ENCODE data around the gene CFAP74. TPM values are rescaled to one million over a fixed set of nuclear protein-coding genes. Genes with fewer than 3 reads are reported as not detected.

Gene CFAP74
- total and polyA plus RNA-seq, 9 of the 15 experiments (the other 6 are each of a cell fraction or from before 2014, with no cell fraction given), result 0.03 to 0.15 (median 0.05) TPM; not detected in 6

- TF ChIP-seq MYNN (IDR thresholded peaks at IDR 0.05) (no peak), MYNN (CRISPR knock-in tag; IDR thresholded peaks at IDR 0.05) (no peak), CHD2 (IDR thresholded peaks at IDR 0.05; ENCODE audit: low read depth, low read length) (peak; percentile 15; the same call in 1 of the 2 replicates), ZNF146 (CRISPR knock-in tag; IDR thresholded peaks at IDR 0.05; ENCODE audit: unreplicated experiment) (no peak), HSF4 (CRISPR knock-in tag; IDR thresholded peaks at IDR 0.05; ENCODE audit: borderline replicate concordance) (no peak), TOE1 (IDR thresholded peaks at IDR 0.05; ENCODE audit: borderline replicate concordance) (no peak), TOE1 (CRISPR knock-in tag; IDR thresholded peaks at IDR 0.05; ENCODE audit: borderline replicate concordance, low read depth) (no peak)
Measured at GRCh38 chr1:1919304-1920056, 84.1 kb downstream of the CFAP74 start (continued).

- Histone ChIP-seq H3K9me1 (ENCODE audit: control insufficient read depth, insufficient read depth, low read length) (no peaks in the 10 kb centered on the region), H3K79me2 (ENCODE audit: control insufficient read depth, insufficient read depth, low read length) (no peaks in the 10 kb centered on the region), H4K20me1 (replicated peaks; ENCODE audit: control insufficient read depth, insufficient read depth, low read length) (peaks cover 4% of the 10 kb centered on the region; the same call in 1 of the 2 replicates), H3K27me3 (ENCODE audit: control insufficient read depth in 2 of 2, insufficient read depth in 2 of 2, low read length in 2 of 2) (peaks cover 0 to 10% of the 10 kb centered on the region in 2 experiments; a peak in 2 of 5 replicates), H3K4me2 (ENCODE audit: insufficient read depth, low read length) (peak within 1 kb of the TSS; percentile 78), H3K27ac (ENCODE audit: extremely low read depth, low read depth, low read length) (peak within 1 kb of the TSS; percentile 46; the same call in 2 of the 3 replicates), H3K4me3 (peak within 1 kb of the TSS; percentile 51), H3K36me3 (ENCODE audit: control insufficient read depth, insufficient read depth, low read length) (no peaks in the 10 kb centered on the region), H3K9ac (ENCODE audit: insufficient read depth in 1 of 2, low read depth in 2 of 2, low read length in 2 of 2) (peak within 1 kb of the TSS; percentile 50 to 95), H2AFZ (ENCODE audit: low read depth, low read length) (peak within 1 kb of the TSS; percentile 93), H3K9me3 (replicated peaks; ENCODE audit: control insufficient read depth, insufficient read depth, low read depth, low read length) (no peaks in the 10 kb centered on the region), H3K4me1 (replicated peaks in 1 of 2; ENCODE audit: control insufficient read depth in 2 of 2, insufficient read depth in 2 of 2, low read length in 2 of 2) (peaks cover 9 to 90% of the 10 kb centered on the region in 2 experiments; a peak in 4 of 5 replicates)
- FAIRE-seq, result no peak
- in situ Hi-C loops (cut with MboI), result loop anchor here (10.0 kb wide), 1 partner anchor 554 kb away; no protein-coding TSS in a partner anchor
- WGBS (ENCODE audit: insufficient coverage, low coverage, missing lambda C conversion rate), result 1% methylated on average over 33 of the region's 44 CpGs
- BruUV-seq (replicated peaks), result no TSS peak
- ChIA-PET CTCF (ENCODE audit: low intra/inter-chr PET ratio) (interaction anchor here (0.7 kb wide), 1 partner anchor 475 kb away, joined by 3 read pairs; no protein-coding TSS in a partner anchor), POLR2A (interaction anchor here (0.5 kb wide), 1 partner anchor 256 kb away, joined by 3 read pairs; no protein-coding TSS in a partner anchor)
- peak in 2 of 4 experiments; percentile 94 to 95 for DNase-seq (ENCODE audit: extremely low read depth in 1 of 4, low spot score in 3 of 4)
- peak; percentile 85; the same call in 2 of the 3 replicates for ATAC-seq
- intact Hi-C loops (cut with micrococcal nuclease), result no loop called here
- TF ChIP-seq PRMT5 (CRISPR knock-in tag; IDR thresholded peaks at IDR 0.05) (no peak), ARID3A (IDR thresholded peaks at IDR 0.05; ENCODE audit: borderline replicate concordance, low read depth, low read length) (no peak), TRIM24 (IDR thresholded peaks at IDR 0.05) (no peak), PTRF (tag; IDR thresholded peaks at IDR 0.05) (no peak), BCL6 (CRISPR knock-in tag; IDR thresholded peaks at IDR 0.05) (no peak), MCM7 (IDR thresholded peaks at IDR 0.05) (no peak), KDM4B (IDR thresholded peaks at IDR 0.05; ENCODE audit: borderline replicate concordance in 2 of 2, low read depth in 1 of 2) (no peak), ILF3 (IDR thresholded peaks at IDR 0.05; ENCODE audit: borderline replicate concordance) (no peak), RBM17 (IDR thresholded peaks at IDR 0.05; ENCODE audit: borderline replicate concordance, low read depth, low read length) (no peak), STAG1 (CRISPR knock-in tag; IDR thresholded peaks at IDR 0.05; ENCODE audit: borderline replicate concordance) (no peak), ZNF584 (CRISPR knock-in tag; IDR thresholded peaks at IDR 0.05; ENCODE audit: low read depth) (no peak)
- TF ChIP-seq, protein P1, sequence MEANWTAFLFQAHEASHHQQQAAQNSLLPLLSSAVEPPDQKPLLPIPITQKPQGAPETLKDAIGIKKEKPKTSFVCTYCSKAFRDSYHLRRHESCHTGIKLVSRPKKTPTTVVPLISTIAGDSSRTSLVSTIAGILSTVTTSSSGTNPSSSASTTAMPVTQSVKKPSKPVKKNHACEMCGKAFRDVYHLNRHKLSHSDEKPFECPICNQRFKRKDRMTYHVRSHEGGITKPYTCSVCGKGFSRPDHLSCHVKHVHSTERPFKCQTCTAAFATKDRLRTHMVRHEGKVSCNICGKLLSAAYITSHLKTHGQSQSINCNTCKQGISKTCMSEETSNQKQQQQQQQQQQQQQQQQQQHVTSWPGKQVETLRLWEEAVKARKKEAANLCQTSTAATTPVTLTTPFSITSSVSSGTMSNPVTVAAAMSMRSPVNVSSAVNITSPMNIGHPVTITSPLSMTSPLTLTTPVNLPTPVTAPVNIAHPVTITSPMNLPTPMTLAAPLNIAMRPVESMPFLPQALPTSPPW (CRISPR knock-in tag; IDR thresholded peaks at IDR 0.05), result peak; percentile 45; the same call in 1 of the 2 replicates
Measured at GRCh38 chr1:1918901-1919303, 84.7 kb downstream of the CFAP74 start, which contains the start of gene TMEM52. TSS of gene TMEM52 (minus strand) at chr1:1919279. CDS start at chr1:1919265, 14 bp downstream.
